Activated naive CD8-positive, alpha-beta T cell treated with anti-CD3 and anti-CD28 coated beads for 36 hours (primary cell): Measurements from ENCODE around the gene P2RX7. TPM values are rescaled to one million over a fixed set of nuclear protein-coding genes. Genes with fewer than 3 reads are reported as not detected.
"Not testable (repeated sequence)": the region's sequence is repeated elsewhere in the genome, so short reads cannot be mapped to it uniquely, and the experiment has no call there.

Experiments used
- DNase-seq: peaks from one replicate; pipeline ENCODE4 v3.0.0; 2021
- H3K27ac Mint-ChIP-seq: one replicate; pipeline ENCODE4 v1.8.0; 2022; ENCODE audit warnings: mild to moderate bottlenecking, moderate library complexity, mixed read lengths
- H3K27me3 Mint-ChIP-seq: one replicate; pipeline ENCODE4 v1.8.0; 2022; ENCODE audit warnings: mild to moderate bottlenecking, mixed read lengths
- H3K36me3 Mint-ChIP-seq: one replicate; pipeline ENCODE4 v1.8.0; 2021; ENCODE audit warnings: mild to moderate bottlenecking, mixed read lengths
- H3K4me1 Mint-ChIP-seq: one replicate; pipeline ENCODE4 v1.8.0; 2021; ENCODE audit warnings: mixed read lengths
- H3K4me3 Mint-ChIP-seq: one replicate; pipeline ENCODE4 v1.8.0; 2022; ENCODE audit warnings: mild to moderate bottlenecking, moderate library complexity, mixed read lengths
- H3K9me3 Mint-ChIP-seq: one replicate; pipeline ENCODE4 v1.8.0; 2022; ENCODE audit warnings: mixed read lengths
- total RNA-seq, 2 experiments: library from RNA; stranded (reverse); gene quantifications; one replicate each; pipeline ENCODE4 v1.2.3, GENCODE V29; 2021

Gene P2RX7
- total RNA-seq, 2 experiments from 2014 or later: 3.6 to 3.9 TPM

DNA sequence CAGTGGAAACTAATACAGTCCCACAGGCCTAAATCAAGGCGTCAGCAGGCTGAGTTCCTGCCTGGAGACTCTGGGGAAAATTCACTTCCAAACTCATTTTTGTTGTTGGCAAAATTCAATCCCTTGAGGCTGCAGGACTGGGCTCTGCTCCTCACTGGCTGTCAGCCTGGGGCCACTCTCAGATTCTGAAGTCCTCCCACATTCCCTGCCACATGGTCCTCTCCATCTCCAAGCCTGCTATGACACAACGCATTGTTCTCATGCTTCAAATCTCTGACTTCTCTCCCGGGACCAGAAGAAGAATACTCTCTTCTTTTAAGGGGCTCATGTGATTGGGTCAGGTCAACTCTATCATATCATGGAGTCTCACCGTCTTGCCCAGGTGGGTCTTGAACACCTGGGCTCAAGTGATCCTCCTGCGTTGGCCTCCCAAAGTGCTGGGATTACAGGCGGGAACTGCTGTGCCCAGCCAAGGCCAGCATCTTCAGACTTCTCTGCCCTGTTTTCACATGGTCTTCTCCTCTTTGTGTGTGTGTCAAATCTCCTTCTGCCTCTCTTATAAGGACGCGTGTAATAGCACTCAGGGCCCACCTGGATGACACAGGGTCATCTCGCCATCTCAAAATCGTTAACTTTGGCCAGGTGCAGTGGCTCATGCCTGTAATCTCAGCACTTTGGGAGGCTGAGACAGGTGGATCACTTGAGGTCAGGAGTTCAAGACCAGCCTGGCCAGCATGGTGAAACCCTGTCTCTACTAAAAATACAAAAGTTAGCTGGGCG, 9.7 kb downstream of the P2RX7 start:
- DNase-seq: no peak
- Mint-ChIP-seq H3K36me3 (peaks cover 13% of the 10 kb centered on the region), H3K4me3 (no peak overlapping the region), H3K27ac (no peak overlapping the region), H3K4me1 (peaks cover 32% of the 10 kb centered on the region), H3K27me3 (no peaks in the 10 kb centered on the region), H3K9me3 (no peaks in the 10 kb centered on the region)

DNA sequence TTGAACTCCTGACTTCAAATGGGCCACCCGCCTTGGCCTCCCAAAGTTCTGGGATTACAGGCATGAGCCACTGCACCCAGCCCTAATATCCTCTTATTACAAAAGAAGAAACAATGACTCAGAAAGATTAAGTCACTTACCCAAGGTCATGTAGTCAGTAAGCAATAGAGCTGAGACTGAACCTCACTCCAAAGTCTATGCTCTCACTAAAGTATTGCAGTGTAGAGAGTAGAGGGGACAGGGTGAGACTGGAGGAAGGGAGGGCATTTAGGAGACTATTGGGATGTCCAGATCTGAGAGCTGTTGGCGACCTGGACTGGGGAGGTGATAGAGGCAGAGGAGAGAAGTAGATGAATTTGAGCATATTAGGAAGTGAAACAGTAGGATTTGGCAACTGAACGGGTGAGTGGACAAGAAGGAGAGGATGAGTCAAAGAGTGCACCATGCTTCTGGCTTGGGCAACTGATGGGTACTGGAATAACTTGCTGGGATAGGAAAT, 11.8 kb downstream of the P2RX7 start:
- no peaks in the 10 kb centered on the region for H3K27me3 Mint-ChIP-seq
- H3K4me3 Mint-ChIP-seq: peak overlapping the region; percentile 22
- peaks cover 28% of the 10 kb centered on the region for H3K4me1 Mint-ChIP-seq
- H3K36me3 Mint-ChIP-seq: peaks cover 19% of the 10 kb centered on the region
- peaks cover 3% of the 10 kb centered on the region for H3K9me3 Mint-ChIP-seq
- no peak for DNase-seq
- H3K27ac Mint-ChIP-seq: peak overlapping the region; percentile 86

DNA sequence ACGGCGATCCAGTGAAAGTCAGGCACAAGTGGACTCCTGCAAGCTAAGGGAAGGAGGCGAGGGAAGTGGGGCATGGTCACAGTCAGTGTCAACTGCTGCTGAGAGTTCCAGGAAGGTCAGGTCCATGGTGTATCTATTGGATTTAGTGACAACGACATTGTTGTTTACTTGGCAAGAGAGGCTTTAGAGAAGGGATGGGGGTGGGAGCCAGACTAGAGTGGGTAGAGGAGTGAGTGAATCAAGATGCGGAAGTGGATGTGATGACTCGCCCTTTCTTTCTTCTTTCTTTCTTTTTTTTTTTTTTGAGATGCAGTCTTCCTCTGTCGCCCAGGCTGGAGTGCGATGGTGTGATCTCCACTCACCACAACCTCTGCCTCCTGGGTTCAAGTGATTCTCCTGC, 12.5 kb downstream of the P2RX7 start:
- DNase-seq: peak; percentile 17
- no peaks in the 10 kb centered on the region for H3K27me3 Mint-ChIP-seq
- peaks cover 3% of the 10 kb centered on the region for H3K9me3 Mint-ChIP-seq
- peak overlapping the region; percentile 86 for H3K27ac Mint-ChIP-seq
- peaks cover 28% of the 10 kb centered on the region for H3K4me1 Mint-ChIP-seq
- peaks cover 19% of the 10 kb centered on the region for H3K36me3 Mint-ChIP-seq
- H3K4me3 Mint-ChIP-seq: no peak overlapping the region

DNA sequence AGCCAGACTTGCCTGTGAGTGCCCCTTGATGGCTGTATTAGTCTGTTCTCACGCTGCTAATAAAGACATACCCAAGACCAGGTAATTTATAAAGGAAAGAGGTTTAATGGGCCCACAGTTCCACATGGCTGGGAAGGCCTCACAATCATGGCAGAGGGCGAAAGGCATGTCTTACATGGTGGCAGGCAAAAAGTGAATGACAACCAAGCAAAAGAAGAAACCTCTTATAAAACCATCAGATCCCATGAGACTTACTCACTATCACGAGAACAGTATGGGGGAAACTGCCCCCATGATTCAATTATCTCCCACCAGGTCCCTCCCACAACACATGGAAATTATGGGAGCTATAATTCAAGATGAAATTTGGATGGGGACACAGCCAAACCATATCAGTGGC, 16.6 kb downstream of the P2RX7 start:
- not testable (repeated sequence) for H3K27ac Mint-ChIP-seq, DNase-seq, H3K27me3 Mint-ChIP-seq, H3K4me3 Mint-ChIP-seq, H3K9me3 Mint-ChIP-seq
- H3K4me1 Mint-ChIP-seq: peaks cover 18% of the 10 kb centered on the region
- peaks cover 15% of the 10 kb centered on the region for H3K36me3 Mint-ChIP-seq

DNA sequence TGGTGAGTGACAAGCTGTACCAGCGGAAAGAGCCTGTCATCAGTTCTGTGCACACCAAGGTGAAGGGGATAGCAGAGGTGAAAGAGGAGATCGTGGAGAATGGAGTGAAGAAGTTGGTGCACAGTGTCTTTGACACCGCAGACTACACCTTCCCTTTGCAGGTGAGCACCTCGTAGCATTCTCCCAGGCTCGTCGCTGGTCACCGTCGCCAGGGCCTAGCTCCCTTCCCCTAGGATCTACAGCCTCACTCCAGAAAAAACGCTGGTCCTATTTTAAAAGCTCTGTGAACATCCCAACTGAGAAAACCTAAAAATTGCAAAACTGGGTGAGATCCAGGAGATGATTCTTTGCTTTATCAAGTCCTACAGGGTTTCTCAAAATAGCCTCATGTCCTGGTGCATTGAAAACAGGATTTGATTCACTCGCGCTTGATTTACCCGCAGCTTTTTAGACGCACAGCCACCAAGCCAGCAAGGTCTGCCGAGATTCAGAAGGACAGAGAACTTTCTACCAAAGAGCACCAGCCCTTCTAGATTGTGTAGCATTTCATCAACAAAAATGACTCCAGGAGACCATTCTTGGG, 22.2 kb downstream of the P2RX7 start:
- Mint-ChIP-seq H3K36me3 (peaks cover 19% of the 10 kb centered on the region), H3K27me3 (no peaks in the 10 kb centered on the region), H3K4me3 (no peak overlapping the region), H3K9me3 (peaks cover 10% of the 10 kb centered on the region), H3K27ac (no peak overlapping the region), H3K4me1 (peaks cover 4% of the 10 kb centered on the region)
- no peak for DNase-seq

DNA sequence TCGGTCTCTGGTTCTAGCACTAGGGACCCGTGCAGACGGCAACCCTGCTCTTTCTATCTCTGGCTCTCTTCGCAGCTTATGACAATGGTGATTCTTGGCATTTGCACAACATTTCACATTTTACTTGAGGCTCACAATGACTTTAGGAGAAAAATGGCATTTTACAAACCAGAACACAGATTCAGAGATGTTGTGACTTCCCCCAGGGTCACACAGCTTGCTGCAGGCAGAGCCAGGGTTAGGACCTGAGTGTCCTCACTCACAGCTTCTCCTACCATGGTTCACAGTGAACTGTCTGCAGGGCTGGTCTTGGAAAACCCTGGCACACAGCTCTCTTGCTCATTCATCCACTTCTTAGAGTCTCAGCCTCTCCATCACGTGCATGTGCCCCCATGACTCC, 23.7 kb downstream of the P2RX7 start:
- DNase-seq: no peak
- Mint-ChIP-seq H3K4me1 (peaks cover 4% of the 10 kb centered on the region), H3K36me3 (peaks cover 21% of the 10 kb centered on the region), H3K9me3 (peaks cover 10% of the 10 kb centered on the region), H3K4me3 (no peak overlapping the region), H3K27me3 (no peaks in the 10 kb centered on the region), H3K27ac (no peak overlapping the region)

DNA sequence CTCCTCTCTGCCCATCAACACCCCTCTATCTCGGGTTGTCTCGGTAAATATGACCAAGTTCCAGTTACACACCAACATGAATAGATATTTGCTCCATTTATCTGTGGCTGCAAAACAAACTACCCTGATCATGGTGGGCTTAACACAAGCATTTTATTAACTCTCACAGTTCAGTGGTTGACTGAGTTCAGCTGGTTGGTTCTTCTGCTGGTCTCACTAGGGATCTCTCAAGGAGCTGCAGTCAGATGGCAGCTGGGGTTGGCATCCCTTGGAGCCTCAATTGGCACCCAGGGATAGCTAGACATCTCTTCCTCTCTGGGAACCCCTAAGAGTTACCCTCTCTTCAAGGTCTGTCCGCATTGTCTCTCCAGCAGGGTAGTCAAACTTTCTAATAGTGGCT, 25.4 kb downstream of the P2RX7 start:
- Mint-ChIP-seq H3K36me3 (peaks cover 21% of the 10 kb centered on the region), H3K4me1 (peaks cover 4% of the 10 kb centered on the region), H3K27me3 (no peaks in the 10 kb centered on the region), H3K4me3 (no peak overlapping the region), H3K9me3 (peaks cover 10% of the 10 kb centered on the region), H3K27ac (no peak overlapping the region)
- no peak for DNase-seq

DNA sequence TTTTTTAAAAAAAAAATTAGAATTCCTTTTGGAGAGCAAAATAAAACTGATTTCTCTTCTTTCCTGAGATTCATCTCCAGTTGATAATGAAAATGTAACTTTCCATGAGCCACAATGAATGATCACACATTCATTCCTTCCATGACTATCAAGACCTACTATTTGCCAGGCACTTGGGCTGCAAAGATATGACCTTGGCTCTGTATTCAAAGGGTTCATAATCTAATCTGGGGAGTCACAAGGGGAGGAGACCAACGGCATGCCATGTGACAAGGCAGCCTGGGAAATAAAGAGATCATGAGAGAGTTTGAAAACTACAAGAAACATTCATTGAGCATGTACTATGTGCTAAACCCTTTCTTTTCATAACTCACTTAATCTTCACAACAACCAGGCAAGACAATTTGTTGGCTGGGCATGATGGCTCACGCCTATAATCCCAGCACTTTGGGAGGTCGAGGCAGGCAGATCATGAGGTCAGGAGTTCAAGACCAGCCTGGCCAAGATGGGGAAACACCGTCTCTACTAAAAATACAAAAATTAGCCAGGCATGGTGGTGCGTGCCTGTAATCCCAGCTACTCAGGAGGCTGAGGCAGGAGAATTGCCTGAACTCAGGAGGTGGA, 26.2 kb downstream of the P2RX7 start:
- not testable (repeated sequence) for H3K27ac Mint-ChIP-seq, H3K9me3 Mint-ChIP-seq
- H3K36me3 Mint-ChIP-seq: peaks cover 21% of the 10 kb centered on the region

DNA sequence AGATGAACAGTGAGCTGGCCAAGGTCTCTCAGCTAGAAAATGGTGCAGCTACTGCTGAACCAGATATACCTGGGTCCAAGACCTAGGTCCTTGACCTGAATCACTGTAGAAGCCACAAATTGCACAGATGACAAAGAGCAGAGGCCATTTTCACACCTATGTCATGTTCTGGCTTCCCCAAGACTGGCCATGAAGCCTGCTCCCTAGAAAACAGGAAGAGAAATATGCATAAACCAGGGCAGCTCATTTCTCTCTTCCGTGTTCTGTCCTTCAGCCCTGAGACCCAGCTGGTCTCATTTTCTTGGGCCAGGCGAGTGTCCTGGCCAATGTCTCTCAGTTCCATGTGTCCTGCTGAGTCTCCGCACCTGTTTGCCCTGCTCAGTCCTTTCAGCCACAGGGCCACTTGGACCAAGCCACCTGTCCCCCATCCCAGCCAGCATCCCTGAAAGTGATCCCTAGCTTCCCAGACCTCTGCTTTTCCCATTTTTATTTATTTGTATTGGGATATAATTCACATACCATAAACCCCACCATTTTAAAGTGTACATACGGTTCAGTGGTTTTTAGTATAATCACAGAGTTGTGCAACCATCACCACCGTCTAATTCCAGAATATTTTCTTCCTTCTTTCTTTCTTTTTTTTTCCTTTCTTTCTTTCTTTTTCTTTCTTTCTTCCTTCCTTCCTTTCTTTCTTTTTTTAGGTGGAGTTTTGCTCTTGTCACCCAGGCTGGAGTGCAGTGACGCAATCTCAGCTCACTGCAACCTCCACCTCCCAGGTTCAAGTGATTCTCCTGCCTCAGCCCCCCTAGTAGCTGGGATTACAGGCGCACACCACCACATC, 27.0 kb downstream of the P2RX7 start:
- H3K4me3 Mint-ChIP-seq: no peak overlapping the region
- H3K27ac Mint-ChIP-seq: no peak overlapping the region
- DNase-seq: no peak
- H3K36me3 Mint-ChIP-seq: peaks cover 22% of the 10 kb centered on the region
- H3K9me3 Mint-ChIP-seq: peaks cover 10% of the 10 kb centered on the region
- no peaks in the 10 kb centered on the region for H3K27me3 Mint-ChIP-seq
- peaks cover 4% of the 10 kb centered on the region for H3K4me1 Mint-ChIP-seq

More for the DNA sequence above, 26.2 kb downstream of the P2RX7 start:
- DNase-seq, H3K4me1 Mint-ChIP-seq, H3K4me3 Mint-ChIP-seq, H3K27me3 Mint-ChIP-seq: not testable (repeated sequence)

DNA sequence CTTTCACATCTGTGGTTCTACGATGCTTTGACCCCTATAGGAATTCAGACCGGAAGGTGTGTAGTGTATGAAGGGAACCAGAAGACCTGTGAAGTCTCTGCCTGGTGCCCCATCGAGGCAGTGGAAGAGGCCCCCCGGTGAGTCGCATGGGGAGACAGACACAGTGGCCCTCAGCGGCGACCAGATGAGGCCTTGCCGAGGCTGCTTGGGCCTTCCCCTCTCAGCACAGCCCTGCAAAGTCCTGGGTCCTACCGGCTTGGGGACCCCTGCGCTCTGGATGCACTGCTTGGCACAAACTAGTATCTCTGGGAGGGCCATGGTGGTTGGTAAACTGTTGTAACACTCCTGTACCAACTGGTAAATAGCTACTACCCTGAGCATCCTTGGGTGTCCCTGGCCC, 29.7 kb downstream of the P2RX7 start:
- Mint-ChIP-seq H3K36me3 (peaks cover 29% of the 10 kb centered on the region), H3K4me1 (peaks cover 6% of the 10 kb centered on the region), H3K27ac (no peak overlapping the region), H3K9me3 (peaks cover 10% of the 10 kb centered on the region), H3K27me3 (no peaks in the 10 kb centered on the region), H3K4me3 (no peak overlapping the region)
- no peak for DNase-seq

DNA sequence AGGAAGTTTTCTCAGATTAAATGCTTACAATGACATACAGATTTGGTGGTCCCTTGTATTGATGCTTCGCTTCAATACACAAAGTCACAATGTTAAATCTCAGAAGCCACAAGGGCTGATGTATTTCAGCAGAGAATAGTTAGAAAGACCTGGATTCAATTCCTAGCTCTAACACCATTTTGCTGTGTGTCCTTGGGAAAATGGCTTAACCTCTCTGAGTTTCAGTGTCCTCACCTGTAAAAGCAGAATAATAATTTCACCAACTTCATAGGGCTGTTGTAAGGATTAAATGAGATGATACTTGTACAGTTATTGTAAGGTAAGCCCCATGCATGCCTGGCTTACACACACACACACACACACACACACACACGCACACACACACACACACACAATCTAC, 30.3 kb downstream of the P2RX7 start:
- Mint-ChIP-seq H3K4me3 (no peak overlapping the region), H3K4me1 (peaks cover 6% of the 10 kb centered on the region), H3K27ac (no peak overlapping the region), H3K9me3 (peaks cover 9% of the 10 kb centered on the region), H3K27me3 (no peaks in the 10 kb centered on the region), H3K36me3 (peaks cover 24% of the 10 kb centered on the region)
- DNase-seq: no peak

DNA sequence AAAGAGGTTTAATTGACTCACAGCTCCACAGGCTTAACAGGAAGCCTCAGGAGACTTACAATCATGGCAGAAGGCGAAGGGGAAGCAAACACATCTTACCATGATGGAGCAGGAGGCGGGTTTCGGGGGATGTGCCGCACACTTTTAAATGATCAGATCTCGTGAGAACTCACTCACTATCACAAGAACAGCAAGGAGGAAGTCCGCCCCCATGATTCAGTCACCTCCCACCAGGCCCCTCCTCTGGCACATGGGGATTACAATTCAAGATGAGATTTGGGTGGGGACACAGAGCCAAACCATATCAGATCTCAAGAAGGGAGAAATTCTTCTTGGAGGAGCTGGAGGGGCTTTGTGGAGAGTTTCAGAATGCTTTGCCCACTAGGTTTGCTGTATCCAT, 32.2 kb downstream of the P2RX7 start:
- not testable (repeated sequence) for H3K27ac Mint-ChIP-seq, H3K4me3 Mint-ChIP-seq, DNase-seq, H3K27me3 Mint-ChIP-seq, H3K9me3 Mint-ChIP-seq, H3K4me1 Mint-ChIP-seq
- peaks cover 11% of the 10 kb centered on the region for H3K36me3 Mint-ChIP-seq

DNA sequence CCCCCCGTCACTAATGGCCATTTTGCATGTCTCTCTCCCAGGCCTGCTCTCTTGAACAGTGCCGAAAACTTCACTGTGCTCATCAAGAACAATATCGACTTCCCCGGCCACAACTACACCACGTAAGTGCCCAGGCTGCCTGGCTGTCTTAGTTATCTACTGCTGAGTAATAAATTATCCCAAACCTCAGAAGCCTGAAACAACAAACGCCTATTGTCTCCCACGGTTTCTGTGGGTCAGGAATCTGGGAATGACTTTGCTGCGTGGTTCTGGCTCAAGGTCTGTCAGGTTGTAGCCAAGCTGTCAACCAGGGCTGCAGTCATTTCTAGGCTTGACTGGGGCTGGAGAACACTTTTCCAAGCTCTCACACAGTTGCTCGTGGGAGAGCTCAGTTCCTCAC, 32.6 kb downstream of the P2RX7 start:
- Mint-ChIP-seq H3K4me1 (peaks cover 2% of the 10 kb centered on the region), H3K4me3 (no peak overlapping the region), H3K36me3 (peaks cover 11% of the 10 kb centered on the region), H3K9me3 (no peaks in the 10 kb centered on the region), H3K27ac (no peak overlapping the region), H3K27me3 (no peaks in the 10 kb centered on the region)
- DNase-seq: no peak

DNA sequence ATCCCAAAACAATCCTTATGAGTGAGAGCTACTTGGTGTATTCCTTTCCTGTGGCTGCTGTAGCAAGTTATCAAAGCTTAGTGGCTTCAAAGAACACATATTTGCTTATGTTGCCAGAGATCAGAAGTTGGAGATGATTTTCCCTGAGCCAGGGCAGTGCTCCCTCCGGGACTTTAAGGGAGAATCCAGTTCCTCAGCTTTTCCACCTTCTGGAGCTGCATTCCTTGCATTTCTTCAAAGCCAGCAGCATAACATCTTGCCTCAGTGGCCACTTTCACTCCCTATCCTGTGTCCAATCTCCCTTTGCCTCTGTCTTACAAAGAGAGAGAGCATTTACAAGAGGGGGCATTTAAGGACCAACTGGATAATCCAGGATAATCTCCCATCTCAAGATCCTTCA, 33.7 kb downstream of the P2RX7 start:
- H3K4me1 Mint-ChIP-seq: peaks cover 5% of the 10 kb centered on the region
- H3K27ac Mint-ChIP-seq: no peak overlapping the region
- no peak overlapping the region for H3K4me3 Mint-ChIP-seq
- H3K9me3 Mint-ChIP-seq: no peaks in the 10 kb centered on the region
- no peaks in the 10 kb centered on the region for H3K27me3 Mint-ChIP-seq
- no peak for DNase-seq
- peaks cover 9% of the 10 kb centered on the region for H3K36me3 Mint-ChIP-seq
